HEK293 (cell line): ENCODE measurements around the gene PSMA7.

Source experiments
- CTCF ChIA-PET: fragments of 350-600 bp; formaldehyde crosslinking; extraction: SDS; loops from one replicate; lab custom pipeline; 2021; ENCODE audit warnings: antibody characterized with exemption; lab: Yijun Ruan, JAX
- POLR2A ChIA-PET: fragments of 300-600 bp; formaldehyde crosslinking; extraction: SDS; loops from one replicate; lab custom pipeline; 2020; ENCODE audit warnings: antibody characterized with exemption, inconsistent platforms; lab: Yijun Ruan, JAX
- H3K27ac ChIP-seq: fragments of 200-500 bp; sonication (Bioruptor generic); 2 replicates; pipeline ENCODE4 v1.5.1; 2014; ENCODE audit warnings: low read depth, low read length, control low read depth, inconsistent platforms; ENCODE audit errors: extremely low read depth
- H3K36me3 ChIP-seq, 2 experiments: fragments of 200-500 bp in 1 of 2; sonication (Bioruptor generic) in 1 of 2; 1 replicate in 1 of 2; 2 replicates in 1 of 2; pipeline ENCODE4 v1.5.1; 2014 to 2017; ENCODE audit warnings: inconsistent platforms in 2 of 2, low read length in 2 of 2; ENCODE audit not compliant: control insufficient read depth in 2 of 2, insufficient read depth in 1 of 2
- H3K4me1 ChIP-seq: fragments of 200-500 bp; sonication (Bioruptor generic); 2 replicates; pipeline ENCODE4 v1.5.1; 2014; ENCODE audit warnings: mild to moderate bottlenecking, low read length, inconsistent platforms; ENCODE audit not compliant: control insufficient read depth, insufficient read depth
- H3K4me3 ChIP-seq: 2 replicates; pipeline ENCODE4 v1.5.1; 2011; ENCODE audit warnings: low read depth, mild to moderate bottlenecking, control low read depth, low read length, moderate library complexity
- H3K9me3 ChIP-seq: fragments of 200-500 bp; sonication (Bioruptor generic); 2 replicates; pipeline ENCODE4 v1.5.1; 2014; ENCODE audit warnings: low read depth, low read length, inconsistent platforms; ENCODE audit not compliant: control insufficient read depth, insufficient read depth
- EGR2 ChIP-seq: fragments of 450-650 bp; formaldehyde crosslinking; IDR thresholded peaks from 2 replicates; pipeline ENCODE4 v1.5.1; 2016; ENCODE audit warnings: low read depth, missing biosample characterization, missing genetic modification characterization
- OSR2 ChIP-seq: fragments of 450-650 bp; formaldehyde crosslinking; IDR thresholded peaks from 2 replicates; pipeline ENCODE4 v1.5.1; 2016; ENCODE audit warnings: missing biosample characterization, missing genetic modification characterization
- SCRT1 ChIP-seq: fragments of 450-650 bp; formaldehyde crosslinking; IDR thresholded peaks from 2 replicates; pipeline ENCODE4 v1.5.1; 2016; ENCODE audit warnings: missing biosample characterization, missing genetic modification characterization, borderline replicate concordance
- ZFHX2 ChIP-seq: fragments of 450-650 bp; formaldehyde crosslinking; conservative IDR thresholded peaks from 2 replicates; pipeline ENCODE4 v1.5.1; 2016; ENCODE audit warnings: missing biosample characterization, missing genetic modification characterization
- ZNF121 ChIP-seq: fragments of 450-650 bp; formaldehyde crosslinking; IDR thresholded peaks from 2 replicates; pipeline ENCODE4 v1.5.1; 2016; ENCODE audit warnings: missing biosample characterization, missing genetic modification characterization
- ZNF138 ChIP-seq: fragments of 450-650 bp; formaldehyde crosslinking; IDR thresholded peaks from 2 replicates; pipeline ENCODE4 v1.5.1; 2016; ENCODE audit warnings: missing biosample characterization, missing genetic modification characterization, borderline replicate concordance
- ZNF239 ChIP-seq: fragments of 450-650 bp; formaldehyde crosslinking; IDR thresholded peaks from 2 replicates; pipeline ENCODE4 v1.5.1; 2016; ENCODE audit warnings: missing biosample characterization, missing genetic modification characterization
- ZNF433 ChIP-seq: fragments of 450-650 bp; formaldehyde crosslinking; IDR thresholded peaks from 2 replicates; pipeline ENCODE4 v1.5.1; 2016; ENCODE audit warnings: missing biosample characterization, missing genetic modification characterization, low read depth
- ZNF530 ChIP-seq: fragments of 450-650 bp; formaldehyde crosslinking; IDR thresholded peaks from 2 replicates; pipeline ENCODE4 v1.5.1; 2016; ENCODE audit warnings: low read depth, missing biosample characterization, missing genetic modification characterization
- ZNF560 ChIP-seq: fragments of 450-650 bp; formaldehyde crosslinking; IDR thresholded peaks from 2 replicates; pipeline ENCODE4 v1.5.1; 2017; ENCODE audit warnings: missing biosample characterization, missing genetic modification characterization, borderline replicate concordance
- ZNF623 ChIP-seq: fragments of 450-650 bp; formaldehyde crosslinking; IDR thresholded peaks from 2 replicates; pipeline ENCODE4 v1.5.1; 2016; ENCODE audit warnings: missing biosample characterization, missing genetic modification characterization
- ZNF624 ChIP-seq: fragments of 450-650 bp; formaldehyde crosslinking; IDR thresholded peaks from 2 replicates; pipeline ENCODE4 v1.5.1; 2017; ENCODE audit warnings: missing biosample characterization, missing genetic modification characterization
- ZNF843 ChIP-seq: fragments of 450-650 bp; formaldehyde crosslinking; IDR thresholded peaks from 2 replicates; pipeline ENCODE4 v1.5.1; 2016; ENCODE audit warnings: missing biosample characterization, missing genetic modification characterization
- ZSCAN16 ChIP-seq: fragments of 450-650 bp; formaldehyde crosslinking; IDR thresholded peaks from 2 replicates; pipeline ENCODE4 v1.5.1; 2016; ENCODE audit warnings: missing biosample characterization, missing genetic modification characterization
- TF ChIP-seq, protein P1 (sequence below): fragments of 450-650 bp; formaldehyde crosslinking; IDR thresholded peaks from 2 replicates; pipeline ENCODE4 v1.5.1; 2017; ENCODE audit warnings: missing biosample characterization, missing genetic modification characterization
- TF ChIP-seq, protein P2 (sequence below): fragments of 450-650 bp; formaldehyde crosslinking; IDR thresholded peaks from 2 replicates; pipeline ENCODE4 v1.5.1; 2016; ENCODE audit warnings: missing biosample characterization, missing genetic modification characterization

The PSMA7 gene

GRCh38 chr20:62174870-62175624 lies 31.9 kb upstream of the PSMA7 start:
- peaks cover 0 to 32% of the 10 kb centered on the region in 2 experiments; a peak in 2 of 3 replicates for H3K36me3 ChIP-seq

GRCh38 chr20:62174021-62174804 lies 31.0 kb upstream of the PSMA7 start:
- CTCF ChIA-PET = no interaction called here
- Histone ChIP-seq H3K27ac (no peak overlapping the region), H3K4me3 (no peak overlapping the region), H3K9me3 (no peaks in the 10 kb centered on the region), H3K4me1 (no peaks in the 10 kb centered on the region), H3K36me3 (peaks cover 0 to 37% of the 10 kb centered on the region in 2 experiments; a peak in 2 of 3 replicates)
- TF ChIP-seq, protein P1, sequence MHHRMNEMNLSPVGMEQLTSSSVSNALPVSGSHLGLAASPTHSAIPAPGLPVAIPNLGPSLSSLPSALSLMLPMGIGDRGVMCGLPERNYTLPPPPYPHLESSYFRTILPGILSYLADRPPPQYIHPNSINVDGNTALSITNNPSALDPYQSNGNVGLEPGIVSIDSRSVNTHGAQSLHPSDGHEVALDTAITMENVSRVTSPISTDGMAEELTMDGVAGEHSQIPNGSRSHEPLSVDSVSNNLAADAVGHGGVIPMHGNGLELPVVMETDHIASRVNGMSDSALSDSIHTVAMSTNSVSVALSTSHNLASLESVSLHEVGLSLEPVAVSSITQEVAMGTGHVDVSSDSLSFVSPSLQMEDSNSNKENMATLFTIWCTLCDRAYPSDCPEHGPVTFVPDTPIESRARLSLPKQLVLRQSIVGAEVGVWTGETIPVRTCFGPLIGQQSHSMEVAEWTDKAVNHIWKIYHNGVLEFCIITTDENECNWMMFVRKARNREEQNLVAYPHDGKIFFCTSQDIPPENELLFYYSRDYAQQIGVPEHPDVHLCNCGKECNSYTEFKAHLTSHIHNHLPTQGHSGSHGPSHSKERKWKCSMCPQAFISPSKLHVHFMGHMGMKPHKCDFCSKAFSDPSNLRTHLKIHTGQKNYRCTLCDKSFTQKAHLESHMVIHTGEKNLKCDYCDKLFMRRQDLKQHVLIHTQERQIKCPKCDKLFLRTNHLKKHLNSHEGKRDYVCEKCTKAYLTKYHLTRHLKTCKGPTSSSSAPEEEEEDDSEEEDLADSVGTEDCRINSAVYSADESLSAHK (tag by site-specific recombination) = no peak
- TF ChIP-seq ZNF121 (tag by site-specific recombination) (no peak), ZNF530 (no peak), ZNF433 (tag by site-specific recombination) (no peak), ZNF239 (tag by site-specific recombination) (no peak), ZNF560 (tag by site-specific recombination) (no peak), ZSCAN16 (tag by site-specific recombination) (no peak), ZNF624 (tag by site-specific recombination) (no peak)
- TF ChIP-seq, protein P2, sequence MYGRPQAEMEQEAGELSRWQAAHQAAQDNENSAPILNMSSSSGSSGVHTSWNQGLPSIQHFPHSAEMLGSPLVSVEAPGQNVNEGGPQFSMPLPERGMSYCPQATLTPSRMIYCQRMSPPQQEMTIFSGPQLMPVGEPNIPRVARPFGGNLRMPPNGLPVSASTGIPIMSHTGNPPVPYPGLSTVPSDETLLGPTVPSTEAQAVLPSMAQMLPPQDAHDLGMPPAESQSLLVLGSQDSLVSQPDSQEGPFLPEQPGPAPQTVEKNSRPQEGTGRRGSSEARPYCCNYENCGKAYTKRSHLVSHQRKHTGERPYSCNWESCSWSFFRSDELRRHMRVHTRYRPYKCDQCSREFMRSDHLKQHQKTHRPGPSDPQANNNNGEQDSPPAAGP (tag by site-specific recombination) = no peak
- POLR2A ChIA-PET = no interaction called here

More at GRCh38 chr20:62174870-62175624, 31.9 kb upstream of the PSMA7 start:
- H3K4me1 ChIP-seq = no peaks in the 10 kb centered on the region
- H3K27ac ChIP-seq = no peak overlapping the region
- POLR2A ChIA-PET = no interaction called here
- H3K4me3 ChIP-seq = no peak overlapping the region
- CTCF ChIA-PET = no interaction called here
- no peaks in the 10 kb centered on the region for H3K9me3 ChIP-seq
- TF ChIP-seq ZNF623 (tag by site-specific recombination) (peak; percentile 93), EGR2 (tag by site-specific recombination) (0 out of 2 replicates have a peak, but pooled peaks have one; percentile 27), ZFHX2 (tag by site-specific recombination) (peak; percentile 41), OSR2 (tag by site-specific recombination) (no peak), SCRT1 (tag by site-specific recombination) (no peak)

DNA sequence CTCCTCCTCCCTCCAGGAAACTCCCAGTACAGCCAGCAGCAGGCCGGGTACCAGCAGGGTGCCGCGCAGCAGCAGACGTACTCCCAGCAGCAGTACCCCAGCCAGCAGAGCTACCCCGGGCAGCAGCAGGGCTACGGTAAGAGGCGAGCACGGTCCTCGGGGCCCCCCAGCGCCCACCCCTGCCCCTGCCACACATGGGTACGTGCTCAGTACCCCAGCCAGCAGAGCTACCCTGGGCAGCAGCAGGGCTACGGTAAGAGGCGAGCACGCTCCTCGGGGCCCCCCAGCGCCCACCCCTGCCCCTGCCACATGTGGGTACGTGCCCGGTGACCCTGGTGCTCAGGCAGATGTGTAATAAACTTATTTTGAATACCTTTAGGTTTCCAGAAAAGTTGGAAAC lies 29.5 kb upstream of the PSMA7 start:
- ChIA-PET POLR2A (no interaction called here), CTCF (interaction anchor here (0.7 kb wide), 1 partner anchor 232 kb away, joined by 3 read pairs; no protein-coding TSS in a partner anchor)
- H3K9me3 ChIP-seq = no peaks in the 10 kb centered on the region
- H3K36me3 ChIP-seq = peaks cover 0 to 43% of the 10 kb centered on the region in 2 experiments; a peak in 2 of 3 replicates
- TF ChIP-seq ZNF843 (tag by site-specific recombination) (no peak), ZNF138 (no peak)
- H3K4me3 ChIP-seq = no peak overlapping the region
- no peak overlapping the region for H3K27ac ChIP-seq
- no peaks in the 10 kb centered on the region for H3K4me1 ChIP-seq
